ENCODE measurements around the gene BTAF1. TPM values are rescaled to one million over a fixed set of nuclear protein-coding genes. Genes with fewer than 3 reads are reported as not detected.
A peak's percentile ranks its signal among the peaks of the same experiment; 100 is the strongest.

BTAF1 gene
- polyA plus RNA-seq, 1 donor (not counting 4 experiments of a cell fraction or from before 2014, with no cell fraction given) = 42.9 TPM

- no peak for TF ChIP-seq EZH2 (IDR thresholded peaks at IDR 0.05; ENCODE audit: low read length)
- TF ChIP-seq, protein P1, sequence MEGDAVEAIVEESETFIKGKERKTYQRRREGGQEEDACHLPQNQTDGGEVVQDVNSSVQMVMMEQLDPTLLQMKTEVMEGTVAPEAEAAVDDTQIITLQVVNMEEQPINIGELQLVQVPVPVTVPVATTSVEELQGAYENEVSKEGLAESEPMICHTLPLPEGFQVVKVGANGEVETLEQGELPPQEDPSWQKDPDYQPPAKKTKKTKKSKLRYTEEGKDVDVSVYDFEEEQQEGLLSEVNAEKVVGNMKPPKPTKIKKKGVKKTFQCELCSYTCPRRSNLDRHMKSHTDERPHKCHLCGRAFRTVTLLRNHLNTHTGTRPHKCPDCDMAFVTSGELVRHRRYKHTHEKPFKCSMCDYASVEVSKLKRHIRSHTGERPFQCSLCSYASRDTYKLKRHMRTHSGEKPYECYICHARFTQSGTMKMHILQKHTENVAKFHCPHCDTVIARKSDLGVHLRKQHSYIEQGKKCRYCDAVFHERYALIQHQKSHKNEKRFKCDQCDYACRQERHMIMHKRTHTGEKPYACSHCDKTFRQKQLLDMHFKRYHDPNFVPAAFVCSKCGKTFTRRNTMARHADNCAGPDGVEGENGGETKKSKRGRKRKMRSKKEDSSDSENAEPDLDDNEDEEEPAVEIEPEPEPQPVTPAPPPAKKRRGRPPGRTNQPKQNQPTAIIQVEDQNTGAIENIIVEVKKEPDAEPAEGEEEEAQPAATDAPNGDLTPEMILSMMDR (optimal IDR thresholded peaks at IDR 0.05 in 1 of 3, IDR thresholded peaks at IDR 0.05 in 1 of 3, conservative IDR thresholded peaks at IDR 0.05 in 1 of 3; ENCODE audit: extremely low read depth in 1 of 3, insufficient read depth in 2 of 3, low read length in 3 of 3) = no peak
- FAIRE-seq (no peak), DNase-seq (ENCODE audit: low read depth, low spot score) (no peak)
- Histone ChIP-seq H3K36me3 (ENCODE audit: control insufficient read depth in 2 of 2, extremely low read depth in 1 of 2, insufficient read depth in 2 of 2, low read length in 2 of 2) (no peaks in the 10 kb centered on the region), H3K9ac (ENCODE audit: control insufficient read depth, extremely low read depth, insufficient read depth, low read length) (no peak overlapping the region), H3K9me1 (ENCODE audit: control insufficient read depth, extremely low read depth, insufficient read depth, low read length) (no peaks in the 10 kb centered on the region), H3K4me3 (ENCODE audit: control insufficient read depth in 2 of 3, extremely low read depth in 1 of 3, insufficient read depth in 2 of 3, low read depth in 1 of 3, low read length in 3 of 3) (no peak overlapping the region), H4K20me1 (ENCODE audit: control insufficient read depth, extremely low read depth, insufficient read depth, low read length) (no peaks in the 10 kb centered on the region), H3K4me1 (ENCODE audit: control insufficient read depth, extremely low read depth, insufficient read depth, low read length) (peaks cover 7% of the 10 kb centered on the region), H3K79me2 (ENCODE audit: control insufficient read depth, insufficient read depth, low read length) (peaks cover 10% of the 10 kb centered on the region), H3K9me3 (ENCODE audit: control insufficient read depth, low read depth, low read length) (no peaks in the 10 kb centered on the region), H3K27ac (ENCODE audit: control insufficient read depth, insufficient read depth, low read length) (no peak overlapping the region), H3K27me3 (ENCODE audit: control insufficient read depth, extremely low read depth, insufficient read depth, low read length) (no peaks in the 10 kb centered on the region), H3K4me2 (ENCODE audit: control insufficient read depth, extremely low read depth, insufficient read depth, low read depth, low read length) (no peak overlapping the region), H2AFZ (ENCODE audit: control insufficient read depth, low read length) (no peak overlapping the region)
- dilution Hi-C loops (cut with MboI; ENCODE audit: extremely low pct_ligation_motif_present, low sequenced_read_pairs) = no loop called here
Observed at GRCh38 chr10:91919651-91920050, 3.9 kb upstream of the BTAF1 start.

- Histone ChIP-seq H3K4me1 (ENCODE audit: control insufficient read depth, extremely low read depth, insufficient read depth, low read length) (peaks cover 16% of the 10 kb centered on the region), H3K27me3 (ENCODE audit: control insufficient read depth, extremely low read depth, insufficient read depth, low read length) (no peaks in the 10 kb centered on the region), H3K9me3 (ENCODE audit: control insufficient read depth, low read depth, low read length) (no peaks in the 10 kb centered on the region), H3K4me2 (ENCODE audit: control insufficient read depth, extremely low read depth, insufficient read depth, low read depth, low read length) (peak overlapping the region; percentile 87), H3K9ac (ENCODE audit: control insufficient read depth, extremely low read depth, insufficient read depth, low read length) (peak overlapping the region; percentile 99), H3K36me3 (ENCODE audit: control insufficient read depth in 2 of 2, extremely low read depth in 1 of 2, insufficient read depth in 2 of 2, low read length in 2 of 2) (peaks cover 0 to 2% of the 10 kb centered on the region in 2 experiments), H2AFZ (ENCODE audit: control insufficient read depth, low read length) (peak overlapping the region; percentile 98), H3K9me1 (ENCODE audit: control insufficient read depth, extremely low read depth, insufficient read depth, low read length) (no peaks in the 10 kb centered on the region), H4K20me1 (ENCODE audit: control insufficient read depth, extremely low read depth, insufficient read depth, low read length) (peaks cover 3% of the 10 kb centered on the region), H3K4me3 (ENCODE audit: control insufficient read depth in 2 of 3, extremely low read depth in 1 of 3, insufficient read depth in 2 of 3, low read depth in 1 of 3, low read length in 3 of 3) (peak overlapping the region; percentile 64 to 99 (median 98)), H3K79me2 (ENCODE audit: control insufficient read depth, insufficient read depth, low read length) (peaks cover 58% of the 10 kb centered on the region), H3K27ac (ENCODE audit: control insufficient read depth, insufficient read depth, low read length) (peak overlapping the region; percentile 97)
- dilution Hi-C loops (cut with MboI; ENCODE audit: extremely low pct_ligation_motif_present, low sequenced_read_pairs) = no loop called here
- DNase-seq (ENCODE audit: low read depth, low spot score) (no peak), FAIRE-seq (no peak)
- TF ChIP-seq, protein P1 (optimal IDR thresholded peaks at IDR 0.05 in 1 of 3, IDR thresholded peaks at IDR 0.05 in 1 of 3, conservative IDR thresholded peaks at IDR 0.05 in 1 of 3; ENCODE audit: extremely low read depth in 1 of 3, insufficient read depth in 2 of 3, low read length in 3 of 3) = no peak
- TF ChIP-seq EZH2 (IDR thresholded peaks at IDR 0.05; ENCODE audit: low read length) = no peak
Observed at GRCh38 chr10:91924212-91925021, 847 bp downstream of the BTAF1 start.

Data from keratinocyte (primary cell).